KMS-11 (cell line): ENCODE data around the gene SORCS2.

Experiments
- H2AFZ ChIP-seq: fragments of 200-600 bp; sonication (generic); 2 replicates; pipeline ENCODE4 v1.6.1; 2016; ENCODE audit warnings: antibody characterized with exemption, mixed run types, low read depth
- H3K27ac ChIP-seq: fragments of 200-600 bp; sonication (generic); 2 replicates; pipeline ENCODE4 v1.6.1; 2016; ENCODE audit warnings: mild to moderate bottlenecking, mixed run types
- H3K27me3 ChIP-seq: fragments of 200-600 bp; sonication (generic); 2 replicates; pipeline ENCODE4 v1.6.1; 2017; ENCODE audit warnings: mild to moderate bottlenecking, low read depth, mixed run types, moderate library complexity; ENCODE audit not compliant: insufficient read depth
- H3K36me3 ChIP-seq: fragments of 200-600 bp; sonication (generic); 2 replicates; pipeline ENCODE4 v1.6.1; 2017; ENCODE audit warnings: mild to moderate bottlenecking, mixed run types; ENCODE audit not compliant: insufficient read depth
- H3K4me1 ChIP-seq: fragments of 200-600 bp; sonication (generic); 2 replicates; pipeline ENCODE4 v1.6.1; 2016; ENCODE audit warnings: mild to moderate bottlenecking, low read depth, mixed run types; ENCODE audit not compliant: poor library complexity, severe bottlenecking
- H3K4me2 ChIP-seq: fragments of 200-600 bp; sonication (generic); 2 replicates; pipeline ENCODE4 v1.7.0; 2016; ENCODE audit warnings: mild to moderate bottlenecking, mixed run types
- H3K4me3 ChIP-seq: fragments of 200-600 bp; sonication (generic); IDR thresholded peaks from 2 replicates; pipeline ENCODE4 v1.6.1; 2017; ENCODE audit warnings: low read depth, low read length, mixed read lengths; ENCODE audit not compliant: insufficient read depth
- H3K79me2 ChIP-seq: fragments of 200-600 bp; sonication (generic); 2 replicates; pipeline ENCODE4 v1.6.1; 2016; ENCODE audit warnings: low read depth, mixed run types; ENCODE audit not compliant: insufficient read depth
- H3K9ac ChIP-seq: fragments of 200-600 bp; sonication (generic); 2 replicates; pipeline ENCODE4 v1.6.1; 2016; ENCODE audit warnings: mild to moderate bottlenecking, mixed run types
- H4K20me1 ChIP-seq: fragments of 200-600 bp; sonication (generic); 2 replicates; pipeline ENCODE4 v1.6.1; 2016; ENCODE audit warnings: mild to moderate bottlenecking, mixed run types; ENCODE audit not compliant: insufficient read depth
- CTCF ChIP-seq: fragments of 200-600 bp; sonication (generic); conservative IDR thresholded peaks from 2 replicates; pipeline ENCODE4 v1.6.1; 2017; ENCODE audit warnings: low read depth, mild to moderate bottlenecking, antibody characterized with exemption, low read length, moderate library complexity, mixed read lengths

Gene SORCS2

GRCh38 chr4:7759635-7760034 is 567.3 kb downstream of the SORCS2 start:
- H3K27me3 ChIP-seq: 0 out of 2 replicates have a peak, but pooled peaks cover 2% of the 10 kb centered on the region
- no peak overlapping the region for H3K4me3 ChIP-seq
- no peak overlapping the region for H2AFZ ChIP-seq
- no peaks in the 10 kb centered on the region for H3K4me1 ChIP-seq
- no peaks in the 10 kb centered on the region for H3K79me2 ChIP-seq
- no peak overlapping the region for H3K27ac ChIP-seq
- no peak overlapping the region for H3K9ac ChIP-seq
- no peak overlapping the region for H3K4me2 ChIP-seq
- H3K36me3 ChIP-seq: no peaks in the 10 kb centered on the region
- H4K20me1 ChIP-seq: no peaks in the 10 kb centered on the region
- no peak for TF ChIP-seq CTCF

DNA sequence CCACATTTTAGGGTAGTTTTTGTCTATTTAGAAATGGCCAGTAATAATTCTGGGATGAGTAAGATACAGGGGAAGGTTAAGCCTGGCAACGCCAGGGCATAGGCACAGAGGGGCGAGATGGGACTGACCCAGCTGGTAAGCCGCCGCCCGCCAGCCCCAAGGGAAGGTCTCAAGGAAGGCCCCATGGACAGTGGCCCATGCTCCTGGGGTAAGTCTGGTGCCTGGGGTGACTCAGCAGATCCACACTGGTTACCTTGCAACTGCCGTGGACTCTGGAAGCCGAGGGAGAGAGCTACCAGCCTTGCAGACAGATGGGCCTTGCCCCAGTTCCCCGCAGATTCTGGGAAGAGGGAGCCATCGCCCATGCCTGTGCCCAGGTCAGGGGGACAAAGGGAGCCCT is 567.9 kb downstream of the SORCS2 start:
- no peak for TF ChIP-seq CTCF
- no peak overlapping the region for H3K9ac ChIP-seq
- no peak overlapping the region for H3K27ac ChIP-seq
- 0 out of 2 replicates have a peak, but pooled peaks cover 2% of the 10 kb centered on the region for H3K27me3 ChIP-seq
- no peak overlapping the region for H3K4me2 ChIP-seq
- H4K20me1 ChIP-seq: no peaks in the 10 kb centered on the region
- H3K36me3 ChIP-seq: no peaks in the 10 kb centered on the region
- H3K79me2 ChIP-seq: no peaks in the 10 kb centered on the region
- H3K4me3 ChIP-seq: no peak overlapping the region
- H2AFZ ChIP-seq: no peak overlapping the region
- no peaks in the 10 kb centered on the region for H3K4me1 ChIP-seq

- H4K20me1 ChIP-seq: no peaks in the 10 kb centered on the region
- no peak for TF ChIP-seq CTCF
- H3K4me2 ChIP-seq: no peak overlapping the region
- no peak overlapping the region for H3K9ac ChIP-seq
- H3K79me2 ChIP-seq: no peaks in the 10 kb centered on the region
- H3K4me1 ChIP-seq: no peaks in the 10 kb centered on the region
- H2AFZ ChIP-seq: no peak overlapping the region
- no peaks in the 10 kb centered on the region for H3K36me3 ChIP-seq
- H3K27me3 ChIP-seq: 0 out of 2 replicates have a peak, but pooled peaks cover 2% of the 10 kb centered on the region
- no peak overlapping the region for H3K27ac ChIP-seq
- no peak overlapping the region for H3K4me3 ChIP-seq
Observed at GRCh38 chr4:7760706-7761105, 568.4 kb downstream of the SORCS2 start.

- Histone ChIP-seq H3K27me3 (0 out of 2 replicates have a peak, but pooled peaks cover 2% of the 10 kb centered on the region), H3K4me1 (no peaks in the 10 kb centered on the region), H3K9ac (no peak overlapping the region), H3K79me2 (no peaks in the 10 kb centered on the region), H3K27ac (no peak overlapping the region), H2AFZ (no peak overlapping the region), H3K4me2 (no peak overlapping the region), H3K36me3 (no peaks in the 10 kb centered on the region), H4K20me1 (no peaks in the 10 kb centered on the region), H3K4me3 (no peak overlapping the region)
- TF ChIP-seq CTCF: no peak
Observed at GRCh38 chr4:7761312-7761711, 569.0 kb downstream of the SORCS2 start.
